ENCODE results near the gene GPBP1L1.
"Not testable (repeated sequence)": the region's sequence is repeated elsewhere in the genome, so short reads cannot be mapped to it uniquely, and the experiment has no call there.

GPBP1L1 gene, protein sequence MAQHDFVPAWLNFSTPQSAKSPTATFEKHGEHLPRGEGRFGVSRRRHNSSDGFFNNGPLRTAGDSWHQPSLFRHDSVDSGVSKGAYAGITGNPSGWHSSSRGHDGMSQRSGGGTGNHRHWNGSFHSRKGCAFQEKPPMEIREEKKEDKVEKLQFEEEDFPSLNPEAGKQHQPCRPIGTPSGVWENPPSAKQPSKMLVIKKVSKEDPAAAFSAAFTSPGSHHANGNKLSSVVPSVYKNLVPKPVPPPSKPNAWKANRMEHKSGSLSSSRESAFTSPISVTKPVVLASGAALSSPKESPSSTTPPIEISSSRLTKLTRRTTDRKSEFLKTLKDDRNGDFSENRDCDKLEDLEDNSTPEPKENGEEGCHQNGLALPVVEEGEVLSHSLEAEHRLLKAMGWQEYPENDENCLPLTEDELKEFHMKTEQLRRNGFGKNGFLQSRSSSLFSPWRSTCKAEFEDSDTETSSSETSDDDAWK

DNA sequence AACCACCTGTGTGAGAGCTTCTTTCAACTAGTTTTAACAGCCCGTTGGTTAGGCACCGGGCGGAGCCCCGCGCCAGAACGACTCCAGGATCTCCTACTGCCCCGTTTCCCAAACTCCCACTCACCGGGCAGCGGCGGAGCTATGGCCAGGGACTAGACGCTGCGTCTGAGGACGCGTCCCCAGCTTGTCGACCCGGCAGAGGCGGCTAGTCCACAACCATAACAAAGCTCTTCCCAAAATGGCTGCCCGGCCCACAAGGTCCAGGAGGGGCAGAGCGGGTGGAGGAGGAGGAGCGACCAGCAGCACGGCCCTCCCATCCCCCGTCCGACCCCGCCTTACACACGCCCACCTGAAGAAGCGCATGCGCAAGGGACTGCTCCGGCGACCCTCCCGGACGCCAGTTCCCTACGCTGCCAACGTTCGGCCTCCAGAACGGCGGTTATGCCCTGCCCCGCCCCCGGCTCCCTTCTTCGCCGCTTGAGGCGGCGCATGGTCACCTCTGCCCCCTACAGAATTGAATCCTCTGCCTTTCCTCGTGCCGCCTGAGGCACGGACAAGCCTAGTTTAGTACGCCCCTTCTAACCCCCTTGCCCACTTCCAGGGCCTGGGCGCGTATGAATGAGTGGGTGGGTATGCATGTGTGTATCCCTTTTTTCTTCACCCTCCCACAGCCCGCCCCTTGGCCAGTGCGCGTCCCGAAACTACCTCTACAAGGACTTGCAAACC lies at the start of gene GPBP1L1:
Gene GPBP1L1, minus strand, starts transcription at position 246 of the 726 bp plus-strand sequence. CDS start 27,446 bp downstream, outside the sequence.
- Histone ChIP-seq H3K4me1 (ENCODE audit: control insufficient read depth, insufficient read depth, low read length) (peaks cover 3% of the 10 kb centered on the region), H3K9ac (ENCODE audit: low read length) (peak within 1 kb of the TSS; percentile 100), H3K4me3 (ENCODE audit: low read length) (peak within 1 kb of the TSS; percentile 100), H3K27ac (ENCODE audit: low read depth, low read length) (peak within 1 kb of the TSS; percentile 95), H3K36me3 (ENCODE audit: control insufficient read depth, insufficient read depth, low read length) (peaks cover 3% of the 10 kb centered on the region), H3K27me3 (ENCODE audit: control insufficient read depth, insufficient read depth, low read length) (no peaks in the 10 kb centered on the region)

DNA sequence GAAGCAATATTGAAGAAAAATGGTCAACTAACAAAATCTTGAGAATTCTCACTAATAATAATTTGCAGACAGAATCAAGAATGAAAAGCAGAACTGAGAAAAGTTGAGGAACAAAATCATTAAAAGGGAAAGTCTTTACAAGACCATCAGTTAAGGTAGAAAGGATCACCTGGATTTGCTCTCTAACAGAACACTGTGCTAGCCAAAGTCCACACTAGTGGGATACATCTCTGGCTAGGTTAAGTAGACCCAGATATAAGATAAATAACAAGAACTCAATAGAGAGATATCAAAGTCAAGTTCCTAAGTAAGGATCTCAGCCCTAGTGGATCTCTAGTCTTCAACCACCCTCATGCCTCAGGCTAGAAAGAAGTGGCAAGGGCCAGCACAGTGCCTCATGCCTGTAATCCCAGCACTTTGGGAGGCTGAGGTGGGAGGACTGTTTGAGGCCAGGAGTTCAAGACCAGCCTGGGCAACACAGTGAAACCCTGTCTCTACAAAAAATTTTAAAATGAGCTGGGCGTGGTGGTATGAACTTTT lies 44.5 kb upstream of the GPBP1L1 start:
- Histone ChIP-seq H3K27me3 (ENCODE audit: control insufficient read depth, insufficient read depth, low read length) (no peaks in the 10 kb centered on the region), H3K36me3 (ENCODE audit: control insufficient read depth, insufficient read depth, low read length) (no peaks in the 10 kb centered on the region), H3K4me1 (ENCODE audit: control insufficient read depth, insufficient read depth, low read length) (no peaks in the 10 kb centered on the region), H3K4me3 (ENCODE audit: low read length) (no peak overlapping the region), H3K9ac (ENCODE audit: low read length) (no peak overlapping the region), H3K27ac (ENCODE audit: low read depth, low read length) (no peak overlapping the region)

DNA sequence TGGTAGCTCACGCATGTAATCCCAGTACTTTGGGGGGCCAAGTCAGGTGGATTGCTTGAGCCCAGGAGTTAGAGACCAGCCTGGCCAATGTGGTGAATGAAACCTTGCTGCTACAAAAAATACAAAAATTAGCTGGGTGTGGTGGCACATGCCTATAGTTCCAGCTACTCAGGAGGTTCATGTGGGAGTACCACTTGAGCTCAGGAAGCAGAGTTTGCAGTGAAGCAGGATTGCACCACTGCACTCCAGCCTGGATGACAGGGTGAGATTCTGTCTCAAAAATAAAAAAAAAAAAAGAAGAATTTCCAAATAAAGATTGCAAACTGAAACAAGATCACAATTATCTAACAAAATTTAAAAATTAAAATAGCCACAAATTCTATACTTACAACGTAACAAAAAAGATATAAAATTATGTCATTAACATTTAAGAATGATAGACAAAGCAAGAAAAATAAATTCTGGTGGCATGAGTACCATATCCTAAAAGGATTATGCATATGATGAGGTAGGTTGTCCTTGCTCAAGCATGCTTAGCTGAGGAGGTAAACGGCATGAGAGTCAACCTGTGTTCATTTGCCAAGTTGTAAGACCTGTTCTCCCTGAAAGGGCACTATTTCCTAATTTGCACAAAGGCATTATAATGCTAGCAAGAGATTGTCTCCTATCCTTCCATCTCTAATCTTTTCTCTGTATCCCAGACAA lies 43.9 kb upstream of the GPBP1L1 start:
- no peak overlapping the region for H3K9ac ChIP-seq (ENCODE audit: low read length)
- no peaks in the 10 kb centered on the region for H3K27me3 ChIP-seq (ENCODE audit: control insufficient read depth, insufficient read depth, low read length)
- no peaks in the 10 kb centered on the region for H3K4me1 ChIP-seq (ENCODE audit: control insufficient read depth, insufficient read depth, low read length)
- no peaks in the 10 kb centered on the region for H3K36me3 ChIP-seq (ENCODE audit: control insufficient read depth, insufficient read depth, low read length)
- H3K4me3 ChIP-seq (ENCODE audit: low read length), result no peak overlapping the region
- H3K27ac ChIP-seq (ENCODE audit: low read depth, low read length), result no peak overlapping the region

DNA sequence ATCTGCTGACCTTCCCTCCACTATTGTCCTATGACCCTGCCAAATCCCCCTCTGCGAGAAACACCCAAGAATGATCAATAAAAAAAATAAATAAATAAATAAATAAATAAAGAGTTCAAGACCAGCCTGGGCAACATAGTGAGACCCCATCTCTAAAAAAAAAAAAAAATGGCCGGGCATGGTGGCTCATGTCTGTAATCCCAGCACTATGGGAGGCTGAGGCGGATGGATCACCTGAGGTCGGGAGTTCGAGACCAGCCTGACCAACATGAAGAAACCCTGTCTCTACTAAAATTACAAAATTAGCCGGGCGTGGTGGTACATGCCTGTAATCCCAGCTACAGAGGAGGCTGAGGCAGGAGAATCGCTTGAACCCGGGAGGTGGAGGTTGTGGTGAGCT lies 39.7 kb upstream of the GPBP1L1 start:
- H3K27me3 ChIP-seq (ENCODE audit: control insufficient read depth, insufficient read depth, low read length); H3K27ac ChIP-seq (ENCODE audit: low read depth, low read length); H3K4me3 ChIP-seq (ENCODE audit: low read length): not testable (repeated sequence)

DNA sequence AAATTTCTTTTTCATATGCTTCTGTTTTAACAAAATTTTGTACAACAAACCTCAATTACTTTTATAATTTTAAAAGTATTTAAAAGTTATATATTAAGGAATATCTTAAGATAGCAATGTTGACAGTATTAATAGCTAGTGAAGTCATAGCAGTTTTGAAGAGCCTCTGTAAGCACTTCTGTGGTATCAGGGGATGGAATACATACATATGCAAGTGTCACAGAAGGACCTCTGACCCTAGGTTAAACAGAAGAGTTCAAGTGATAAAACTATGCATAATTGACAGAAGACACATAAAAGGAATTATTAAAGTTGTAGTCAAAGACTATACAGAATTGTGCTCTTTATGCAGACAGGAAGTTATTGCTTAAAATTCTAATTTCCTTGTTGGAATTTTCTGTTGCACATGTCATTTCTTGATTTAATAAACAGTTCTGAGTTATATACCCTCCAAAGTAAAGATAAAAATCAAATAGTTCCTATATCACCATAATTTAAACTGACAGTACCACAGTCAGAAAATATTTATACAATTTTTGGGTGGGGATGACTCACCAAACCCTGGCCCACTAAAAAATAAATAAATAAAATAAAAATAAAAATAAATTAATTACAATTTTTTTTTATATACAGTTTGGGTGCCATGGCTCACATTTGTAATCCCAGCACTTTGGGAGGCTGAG lies 37.1 kb upstream of the GPBP1L1 start:
- no peaks in the 10 kb centered on the region for H3K36me3 ChIP-seq (ENCODE audit: control insufficient read depth, insufficient read depth, low read length)
- no peaks in the 10 kb centered on the region for H3K4me1 ChIP-seq (ENCODE audit: control insufficient read depth, insufficient read depth, low read length)
- no peak overlapping the region for H3K4me3 ChIP-seq (ENCODE audit: low read length)
- H3K9ac ChIP-seq (ENCODE audit: low read length), result no peak overlapping the region
- H3K27ac ChIP-seq (ENCODE audit: low read depth, low read length), result no peak overlapping the region
- H3K27me3 ChIP-seq (ENCODE audit: control insufficient read depth, insufficient read depth, low read length), result no peaks in the 10 kb centered on the region

More for the DNA sequence above, 39.7 kb upstream of the GPBP1L1 start:
- not testable (repeated sequence) for H3K9ac ChIP-seq (ENCODE audit: low read length); H3K36me3 ChIP-seq (ENCODE audit: control insufficient read depth, insufficient read depth, low read length); H3K4me1 ChIP-seq (ENCODE audit: control insufficient read depth, insufficient read depth, low read length)

DNA sequence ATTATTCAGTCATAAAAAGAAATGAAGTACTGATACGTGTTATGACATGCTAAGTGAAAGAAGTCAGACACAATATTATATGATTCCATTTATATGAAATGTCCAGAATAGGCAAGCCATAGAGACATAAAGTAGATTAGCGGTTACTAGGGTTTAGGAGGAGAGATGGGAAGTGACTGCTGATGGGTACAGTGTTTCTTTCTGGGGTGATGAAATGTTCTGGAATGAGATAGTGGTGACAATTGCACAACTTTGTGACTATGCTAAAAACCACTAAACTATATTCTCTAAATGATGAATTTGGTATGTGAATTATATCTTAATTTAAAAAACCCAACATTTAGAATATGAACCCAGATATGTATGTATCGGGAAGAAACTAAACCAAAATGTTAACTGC lies 36.5 kb upstream of the GPBP1L1 start:
- no peaks in the 10 kb centered on the region for H3K4me1 ChIP-seq (ENCODE audit: control insufficient read depth, insufficient read depth, low read length)
- H3K36me3 ChIP-seq (ENCODE audit: control insufficient read depth, insufficient read depth, low read length), result no peaks in the 10 kb centered on the region
- H3K27ac ChIP-seq (ENCODE audit: low read depth, low read length), result no peak overlapping the region
- H3K27me3 ChIP-seq (ENCODE audit: control insufficient read depth, insufficient read depth, low read length), result no peaks in the 10 kb centered on the region
- H3K9ac ChIP-seq (ENCODE audit: low read length), result no peak overlapping the region
- no peak overlapping the region for H3K4me3 ChIP-seq (ENCODE audit: low read length)

DNA sequence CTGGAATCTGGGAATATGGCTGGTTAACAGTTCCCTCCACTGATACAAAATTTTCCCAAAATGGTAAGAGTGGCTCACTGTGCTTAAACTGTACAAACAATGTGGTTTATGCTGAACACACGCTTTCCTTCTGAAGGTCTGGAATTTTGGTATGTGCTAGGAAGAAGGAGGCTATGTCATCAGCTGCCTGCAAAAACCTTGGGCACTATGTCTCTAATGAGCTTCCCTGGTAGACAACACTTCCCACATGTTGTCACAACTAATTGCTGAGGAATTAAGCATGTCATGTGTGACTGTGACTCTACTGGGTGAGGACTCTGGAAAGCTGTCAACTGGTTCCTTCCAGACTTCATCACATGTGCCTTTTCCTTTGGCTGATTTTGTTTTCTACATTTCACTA lies 34.9 kb upstream of the GPBP1L1 start:
- Histone ChIP-seq H3K9ac (ENCODE audit: low read length) (no peak overlapping the region), H3K4me3 (ENCODE audit: low read length) (no peak overlapping the region), H3K36me3 (ENCODE audit: control insufficient read depth, insufficient read depth, low read length) (no peaks in the 10 kb centered on the region), H3K27me3 (ENCODE audit: control insufficient read depth, insufficient read depth, low read length) (no peaks in the 10 kb centered on the region), H3K27ac (ENCODE audit: low read depth, low read length) (no peak overlapping the region), H3K4me1 (ENCODE audit: control insufficient read depth, insufficient read depth, low read length) (no peaks in the 10 kb centered on the region)

DNA sequence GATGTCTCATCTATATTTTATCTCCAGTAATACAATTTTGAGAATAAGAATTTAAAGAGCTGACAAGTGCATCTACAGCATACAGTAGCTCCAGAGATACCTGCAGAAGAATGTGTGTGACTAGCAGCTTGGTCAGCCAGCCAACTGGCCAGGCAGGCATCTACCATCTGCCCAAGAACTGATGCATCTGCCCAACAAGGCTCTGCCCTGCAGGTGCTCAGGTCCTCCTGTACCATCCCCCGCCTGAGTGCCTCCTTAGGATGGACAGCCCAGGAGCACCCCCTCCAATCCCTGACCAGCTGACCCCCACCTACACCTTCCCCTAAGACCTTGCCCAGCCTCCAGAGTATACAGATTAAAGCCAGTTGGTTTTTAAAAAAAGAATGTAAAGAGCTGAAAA lies 32.0 kb upstream of the GPBP1L1 start:
- no peaks in the 10 kb centered on the region for H3K36me3 ChIP-seq (ENCODE audit: control insufficient read depth, insufficient read depth, low read length)
- no peaks in the 10 kb centered on the region for H3K4me1 ChIP-seq (ENCODE audit: control insufficient read depth, insufficient read depth, low read length)
- H3K9ac ChIP-seq (ENCODE audit: low read length), result no peak overlapping the region
- H3K4me3 ChIP-seq (ENCODE audit: low read length), result no peak overlapping the region
- no peaks in the 10 kb centered on the region for H3K27me3 ChIP-seq (ENCODE audit: control insufficient read depth, insufficient read depth, low read length)
- no peak overlapping the region for H3K27ac ChIP-seq (ENCODE audit: low read depth, low read length)

DNA sequence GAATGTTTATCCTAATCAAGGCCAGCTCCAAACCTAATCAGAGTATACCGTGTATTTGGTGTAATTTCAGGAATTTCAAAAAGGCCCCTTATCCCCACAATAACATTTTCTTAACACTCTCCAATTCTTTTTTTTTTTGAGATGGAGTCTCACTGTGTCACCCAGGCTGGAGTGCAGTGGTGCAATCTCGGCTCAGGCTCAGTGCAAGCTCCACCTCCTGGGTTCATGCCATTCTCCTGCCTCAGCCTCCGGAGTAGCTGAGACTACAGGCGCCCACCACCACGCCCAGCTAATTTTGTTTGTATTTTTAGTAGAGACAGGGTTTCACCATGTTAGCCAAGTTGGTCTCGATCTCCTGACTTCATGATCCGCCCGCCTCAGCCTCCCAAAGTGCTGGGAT lies 31.1 kb upstream of the GPBP1L1 start:
- not testable (repeated sequence) for H3K36me3 ChIP-seq (ENCODE audit: control insufficient read depth, insufficient read depth, low read length); H3K4me1 ChIP-seq (ENCODE audit: control insufficient read depth, insufficient read depth, low read length)

DNA sequence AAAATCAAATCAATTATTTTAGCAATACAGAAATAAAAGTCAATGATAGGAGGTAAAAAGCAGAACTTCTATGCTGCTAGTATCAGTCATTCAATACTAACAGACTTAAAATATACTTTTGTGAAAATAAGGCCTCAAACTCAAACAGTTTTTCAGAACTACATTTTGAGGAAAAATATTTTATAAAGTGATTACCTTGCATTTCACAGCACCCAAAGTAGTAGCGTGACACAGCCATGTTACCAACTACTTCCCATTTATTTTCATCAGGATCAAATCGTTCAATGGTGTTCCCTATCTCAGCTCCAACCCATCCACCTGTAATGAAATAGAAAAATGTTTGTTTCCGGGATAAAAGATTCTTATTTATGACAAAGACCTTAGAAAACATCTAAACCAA lies 30.4 kb upstream of the GPBP1L1 start:
- H3K4me1 ChIP-seq (ENCODE audit: control insufficient read depth, insufficient read depth, low read length), result no peaks in the 10 kb centered on the region
- no peak overlapping the region for H3K27ac ChIP-seq (ENCODE audit: low read depth, low read length)
- no peaks in the 10 kb centered on the region for H3K27me3 ChIP-seq (ENCODE audit: control insufficient read depth, insufficient read depth, low read length)
- no peak overlapping the region for H3K9ac ChIP-seq (ENCODE audit: low read length)
- no peak overlapping the region for H3K4me3 ChIP-seq (ENCODE audit: low read length)
- H3K36me3 ChIP-seq (ENCODE audit: control insufficient read depth, insufficient read depth, low read length), result no peaks in the 10 kb centered on the region

More for the DNA sequence above, 31.1 kb upstream of the GPBP1L1 start:
- H3K9ac ChIP-seq (ENCODE audit: low read length); H3K27me3 ChIP-seq (ENCODE audit: control insufficient read depth, insufficient read depth, low read length); H3K4me3 ChIP-seq (ENCODE audit: low read length); H3K27ac ChIP-seq (ENCODE audit: low read depth, low read length): not testable (repeated sequence)

DNA sequence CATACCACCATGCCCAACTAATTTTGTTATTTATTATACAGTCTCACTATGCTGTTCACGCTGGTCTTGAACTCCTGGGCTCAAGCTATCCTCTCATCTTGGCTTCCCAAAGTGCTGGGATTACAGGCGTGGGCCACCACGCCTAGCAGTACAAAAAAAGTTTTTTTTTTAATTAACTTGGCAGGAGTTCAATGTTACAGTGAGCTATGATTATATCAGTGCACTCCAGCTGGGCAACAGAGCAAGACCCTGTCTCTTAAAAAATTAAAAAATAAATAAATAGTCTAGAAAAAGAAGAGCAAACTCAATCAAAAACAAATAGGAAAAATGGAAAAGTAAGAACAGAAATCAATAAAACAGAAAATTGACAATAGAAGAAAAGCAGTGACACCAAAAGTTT lies 27.4 kb upstream of the GPBP1L1 start:
- Histone ChIP-seq H3K4me1 (ENCODE audit: control insufficient read depth, insufficient read depth, low read length) (no peaks in the 10 kb centered on the region), H3K36me3 (ENCODE audit: control insufficient read depth, insufficient read depth, low read length) (no peaks in the 10 kb centered on the region), H3K4me3 (ENCODE audit: low read length) (no peak overlapping the region), H3K27ac (ENCODE audit: low read depth, low read length) (no peak overlapping the region), H3K9ac (ENCODE audit: low read length) (no peak overlapping the region), H3K27me3 (ENCODE audit: control insufficient read depth, insufficient read depth, low read length) (no peaks in the 10 kb centered on the region)

DNA sequence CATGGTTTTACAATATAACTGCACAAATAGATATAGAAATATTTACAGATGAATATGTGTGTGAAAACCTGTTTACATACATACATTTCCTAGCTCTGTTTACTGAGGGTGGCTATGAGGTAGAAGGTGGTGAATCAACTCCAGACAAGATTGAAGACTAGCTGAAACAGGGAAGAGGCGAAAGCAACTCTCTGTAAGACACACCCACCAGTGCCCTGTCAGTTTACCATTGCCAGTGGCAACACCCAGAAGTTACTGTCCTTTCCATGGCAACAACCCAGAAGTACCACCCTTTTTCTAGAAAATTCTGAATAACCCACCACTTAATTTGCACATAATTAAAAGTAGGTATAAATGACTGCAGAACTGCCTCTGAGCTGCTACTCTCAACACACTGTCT lies 18.3 kb upstream of the GPBP1L1 start:
- H3K36me3 ChIP-seq (ENCODE audit: control insufficient read depth, insufficient read depth, low read length), result peaks cover 4% of the 10 kb centered on the region

More for the DNA sequence above, 18.3 kb upstream of the GPBP1L1 start:
- no peak overlapping the region for H3K9ac ChIP-seq (ENCODE audit: low read length)
- no peaks in the 10 kb centered on the region for H3K4me1 ChIP-seq (ENCODE audit: control insufficient read depth, insufficient read depth, low read length)
- no peak overlapping the region for H3K27ac ChIP-seq (ENCODE audit: low read depth, low read length)
- H3K4me3 ChIP-seq (ENCODE audit: low read length), result no peak overlapping the region
- H3K27me3 ChIP-seq (ENCODE audit: control insufficient read depth, insufficient read depth, low read length), result no peaks in the 10 kb centered on the region

Data from rectal smooth muscle tissue (tissue), 1 donor.